GM23338 (cell line): ENCODE measurements around the gene ZBTB2. TPM values are rescaled to one million over a fixed set of nuclear protein-coding genes. Genes with fewer than 3 reads are reported as not detected.

ENCODE experiments used
- ATAC-seq: fragments of 200-7000 bp; cut with Tn5 transposase; 3 replicates; pipeline ENCODE4 v1.9.1; 2020
- DNase-seq: peaks from one replicate; pipeline ENCODE4 v3.0.0-alpha.2; 2015; ENCODE audit warnings: low spot score
- H2AFZ ChIP-seq: fragments of 200-600 bp; sonication (generic); 2 replicates; pipeline ENCODE4 v1.8.0; 2016; ENCODE audit warnings: antibody characterized with exemption, mild to moderate bottlenecking, moderate library complexity
- H3F3A ChIP-seq: fragments of 200-600 bp; sonication (generic); replicated peaks from 2 replicates; pipeline ENCODE4 v1.8.0; 2017; ENCODE audit warnings: antibody characterized with exemption, mixed run types, low read depth
- H3K27ac ChIP-seq: fragments of 200-600 bp; sonication (generic); 2 replicates; pipeline ENCODE4 v1.6.1; 2016; ENCODE audit warnings: low read depth
- H3K27me3 ChIP-seq: fragments of 200-600 bp; sonication (generic); 2 replicates; pipeline ENCODE4 v1.8.0; 2016; ENCODE audit warnings: mild to moderate bottlenecking, mixed run types, moderate library complexity; ENCODE audit not compliant: insufficient read depth
- H3K36me3 ChIP-seq: fragments of 200-600 bp; sonication (generic); 2 replicates; pipeline ENCODE4 v1.8.0; 2016; ENCODE audit warnings: mild to moderate bottlenecking; ENCODE audit not compliant: insufficient read depth
- H3K4me1 ChIP-seq: fragments of 200-600 bp; sonication (generic); 2 replicates; pipeline ENCODE4 v1.8.0; 2016; ENCODE audit warnings: mild to moderate bottlenecking, moderate library complexity; ENCODE audit not compliant: insufficient read depth
- H3K4me2 ChIP-seq: fragments of 200-600 bp; sonication (generic); 2 replicates; pipeline ENCODE4 v1.7.1; 2017; ENCODE audit warnings: mixed run types
- H3K4me3 ChIP-seq: fragments of 200-600 bp; sonication (generic); 2 replicates; pipeline ENCODE4 v1.6.1; 2016; ENCODE audit warnings: mixed run types
- H3K79me2 ChIP-seq: fragments of 200-600 bp; sonication (generic); replicated peaks from 2 replicates; pipeline ENCODE4 v1.8.0; 2017; ENCODE audit warnings: mild to moderate bottlenecking; ENCODE audit not compliant: insufficient read depth
- H3K9me2 ChIP-seq: fragments of 200-600 bp; sonication (generic); 2 replicates; pipeline ENCODE4 v1.8.0; 2017; ENCODE audit not compliant: insufficient read depth
- H4K20me1 ChIP-seq: fragments of 200-600 bp; sonication (generic); replicated peaks from 2 replicates; pipeline ENCODE4 v1.8.0; 2017; ENCODE audit warnings: mild to moderate bottlenecking; ENCODE audit not compliant: insufficient read depth
- H3K27ac Mint-ChIP-seq: 2 replicates; pipeline ENCODE4 v1.8.0; 2020; ENCODE audit warnings: inconsistent platforms, mild to moderate bottlenecking, moderate library complexity, mixed read lengths
- H3K27me3 Mint-ChIP-seq: 3 replicates; pipeline ENCODE4 v1.8.0; 2022; ENCODE audit warnings: low read depth, mild to moderate bottlenecking, moderate library complexity, mixed read lengths, inconsistent platforms; ENCODE audit not compliant: insufficient read depth, poor library complexity
- H3K36me3 Mint-ChIP-seq: 3 replicates; pipeline ENCODE4 v1.8.0; 2021; ENCODE audit warnings: low read depth, mild to moderate bottlenecking, inconsistent platforms, moderate library complexity, mixed read lengths
- H3K4me1 Mint-ChIP-seq: 3 replicates; pipeline ENCODE4 v1.8.0; 2020; ENCODE audit warnings: mild to moderate bottlenecking, inconsistent platforms, mixed read lengths
- H3K4me3 Mint-ChIP-seq: 3 replicates; pipeline ENCODE4 v1.8.0; 2021; ENCODE audit warnings: moderate library complexity, mild to moderate bottlenecking, inconsistent platforms, mixed read lengths
- H3K9me3 Mint-ChIP-seq: 3 replicates; pipeline ENCODE4 v1.8.0; 2020; ENCODE audit warnings: moderate library complexity, mild to moderate bottlenecking, inconsistent platforms, mixed read lengths
- CTCF ChIP-seq, 2 experiments: fragments of 200-600 bp in 1 of 2; sonication (generic) in 1 of 2; conservative IDR thresholded peaks; 2 replicates each; pipeline versions ENCODE4 v1.5.1 to v1.6.1; 2016 to 2017; ENCODE audit warnings: antibody characterized with exemption in 2 of 2, low read depth in 2 of 2, mild to moderate bottlenecking in 2 of 2, moderate library complexity in 1 of 2
- ETS1 ChIP-seq: IDR thresholded peaks from 2 replicates; pipeline ENCODE4 v1.6.1; 2016; ENCODE audit warnings: antibody characterized with exemption
- EZH2phosphoT487 ChIP-seq: fragments of 200-600 bp; sonication (generic); IDR thresholded peaks from one replicate; pipeline ENCODE4 v1.8.1; 2018; ENCODE audit warnings: antibody characterized with exemption; ENCODE audit not compliant: unreplicated experiment
- POLR2AphosphoS5 ChIP-seq: IDR thresholded peaks from 2 replicates; pipeline ENCODE4 v1.6.1; 2016; ENCODE audit warnings: antibody characterized with exemption, low read depth
- long read RNA-seq: library from polyadenylated mRNA; unstranded; transcript quantifications from one replicate; pipeline ENCODE4 v2.0.0, GENCODE V29; 2020; ENCODE audit not compliant: unreplicated experiment
- polyA plus RNA-seq: library from polyadenylated mRNA; unstranded; fragments of >200 nt; fragmentation: Nextera tagmentation; extraction: Ambion mirVana; gene quantifications from 2 replicates; pipeline ENCODE4 v1.2.1, GENCODE V29; 2016
- total RNA-seq: library from RNA; depleted of rRNA; stranded (reverse); fragments of >200 nt; shearing (Covaris generic); gene quantifications from 2 replicates; pipeline ENCODE4 v1.2.3, GENCODE V29; 2014; rRNA removed
- TF ChIP-seq, protein P1 (sequence below): fragments of 250-450 bp; sonication (Bioruptor Pico); IDR thresholded peaks from 2 replicates; pipeline ENCODE4 v1.5.0; 2020; ENCODE audit warnings: mild to moderate bottlenecking, moderate library complexity

Gene ZBTB2
- total RNA-seq, result 20.6 and 21.9 TPM in 2 replicates
- polyA plus RNA-seq, result 10.7 and 11.4 TPM in 2 replicates
- long read RNA-seq, transcript ZBTB2-201 (3 exons, 3,090 nt), result major isoform, 6 of 7 reads
- long read RNA-seq, partial matches to known transcripts, result 0 of 7 reads
- long read RNA-seq, other reads (novel, unspliced or antisense), result 1 of 7 reads

GRCh38 chr6:151391471-151392413 lies at the start of gene ZBTB2:
Gene ZBTB2, minus strand, starts transcription at chr6:151391559. Its CDS starts 17,922 bp downstream, at chr6:151373637.
- H3K4me1 Mint-ChIP-seq, result peaks cover 27% of the 10 kb centered on the region
- no peak for TF ChIP-seq EZH2phosphoT487
- TF ChIP-seq ETS1, result no peak
- TF ChIP-seq CTCF (conservative IDR thresholded peaks at IDR 0.05; ENCODE audit: low read depth in 2 of 2), result no peak
- peak; percentile 75 for TF ChIP-seq POLR2AphosphoS5
- no peaks in the 10 kb centered on the region; the same call in 2 of the 3 replicates for H3K9me3 Mint-ChIP-seq
- Histone ChIP-seq H3K27me3 (no peaks in the 10 kb centered on the region), H4K20me1 (peaks cover 27% of the 10 kb centered on the region), H3K4me1 (peaks cover 23% of the 10 kb centered on the region), H3K4me3 (peak within 1 kb of the TSS; percentile 91), H3F3A (peaks cover 11% of the 10 kb centered on the region), H3K27ac (peak within 1 kb of the TSS; percentile 99), H3K9me2 (peaks cover 3% of the 10 kb centered on the region; the same call in 1 of the 2 replicates), H3K4me2 (peak within 1 kb of the TSS; percentile 91), H2AFZ (no peak within 1 kb of the TSS), H3K36me3 (no peaks in the 10 kb centered on the region), H3K79me2 (peaks cover 76% of the 10 kb centered on the region)
- ATAC-seq, result peak; percentile 25
- H3K36me3 Mint-ChIP-seq, result peaks cover 43% of the 10 kb centered on the region
- peak within 1 kb of the TSS; percentile 98 for H3K27ac Mint-ChIP-seq
- peaks cover 11% of the 10 kb centered on the region for H3K27me3 Mint-ChIP-seq
- H3K4me3 Mint-ChIP-seq, result peak within 1 kb of the TSS; percentile 97
- peak; percentile 87 for DNase-seq

DNA sequence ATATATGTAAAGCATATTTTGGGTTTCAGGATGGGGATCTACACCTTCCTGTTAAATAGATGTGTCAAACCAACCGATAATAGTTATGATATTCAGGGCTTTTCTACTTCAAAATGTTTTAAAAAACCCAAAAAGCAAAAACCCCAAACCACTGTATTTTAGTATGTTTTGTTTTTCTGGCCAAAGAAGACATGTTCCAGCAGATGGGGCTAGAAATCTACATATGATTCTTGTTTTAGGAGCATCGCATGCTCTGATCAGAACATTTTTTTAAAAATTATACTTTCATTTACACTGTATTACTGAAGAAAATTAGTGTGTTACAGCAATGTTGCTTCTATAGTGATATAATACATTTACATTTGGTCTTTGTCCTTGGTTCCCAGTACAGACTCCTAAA lies 49.6 kb upstream of the ZBTB2 start:
- Histone ChIP-seq H3F3A (no peaks in the 10 kb centered on the region), H3K36me3 (peaks cover 13% of the 10 kb centered on the region), H3K4me2 (no peak overlapping the region), H3K27me3 (no peaks in the 10 kb centered on the region), H3K9me2 (no peaks in the 10 kb centered on the region), H3K79me2 (peaks cover 96% of the 10 kb centered on the region), H4K20me1 (peaks cover 30% of the 10 kb centered on the region), H3K4me3 (no peak overlapping the region), H3K27ac (no peak overlapping the region), H2AFZ (no peak overlapping the region), H3K4me1 (no peaks in the 10 kb centered on the region)
- ATAC-seq, result no peak
- no peak for DNase-seq
- H3K9me3 Mint-ChIP-seq, result no peaks in the 10 kb centered on the region
- H3K27ac Mint-ChIP-seq, result no peak overlapping the region
- no peaks in the 10 kb centered on the region for H3K4me1 Mint-ChIP-seq
- H3K4me3 Mint-ChIP-seq, result no peak overlapping the region
- H3K27me3 Mint-ChIP-seq, result no peaks in the 10 kb centered on the region
- peaks cover 20% of the 10 kb centered on the region; the same call in 2 of the 3 replicates for H3K36me3 Mint-ChIP-seq
- TF ChIP-seq, protein P1, sequence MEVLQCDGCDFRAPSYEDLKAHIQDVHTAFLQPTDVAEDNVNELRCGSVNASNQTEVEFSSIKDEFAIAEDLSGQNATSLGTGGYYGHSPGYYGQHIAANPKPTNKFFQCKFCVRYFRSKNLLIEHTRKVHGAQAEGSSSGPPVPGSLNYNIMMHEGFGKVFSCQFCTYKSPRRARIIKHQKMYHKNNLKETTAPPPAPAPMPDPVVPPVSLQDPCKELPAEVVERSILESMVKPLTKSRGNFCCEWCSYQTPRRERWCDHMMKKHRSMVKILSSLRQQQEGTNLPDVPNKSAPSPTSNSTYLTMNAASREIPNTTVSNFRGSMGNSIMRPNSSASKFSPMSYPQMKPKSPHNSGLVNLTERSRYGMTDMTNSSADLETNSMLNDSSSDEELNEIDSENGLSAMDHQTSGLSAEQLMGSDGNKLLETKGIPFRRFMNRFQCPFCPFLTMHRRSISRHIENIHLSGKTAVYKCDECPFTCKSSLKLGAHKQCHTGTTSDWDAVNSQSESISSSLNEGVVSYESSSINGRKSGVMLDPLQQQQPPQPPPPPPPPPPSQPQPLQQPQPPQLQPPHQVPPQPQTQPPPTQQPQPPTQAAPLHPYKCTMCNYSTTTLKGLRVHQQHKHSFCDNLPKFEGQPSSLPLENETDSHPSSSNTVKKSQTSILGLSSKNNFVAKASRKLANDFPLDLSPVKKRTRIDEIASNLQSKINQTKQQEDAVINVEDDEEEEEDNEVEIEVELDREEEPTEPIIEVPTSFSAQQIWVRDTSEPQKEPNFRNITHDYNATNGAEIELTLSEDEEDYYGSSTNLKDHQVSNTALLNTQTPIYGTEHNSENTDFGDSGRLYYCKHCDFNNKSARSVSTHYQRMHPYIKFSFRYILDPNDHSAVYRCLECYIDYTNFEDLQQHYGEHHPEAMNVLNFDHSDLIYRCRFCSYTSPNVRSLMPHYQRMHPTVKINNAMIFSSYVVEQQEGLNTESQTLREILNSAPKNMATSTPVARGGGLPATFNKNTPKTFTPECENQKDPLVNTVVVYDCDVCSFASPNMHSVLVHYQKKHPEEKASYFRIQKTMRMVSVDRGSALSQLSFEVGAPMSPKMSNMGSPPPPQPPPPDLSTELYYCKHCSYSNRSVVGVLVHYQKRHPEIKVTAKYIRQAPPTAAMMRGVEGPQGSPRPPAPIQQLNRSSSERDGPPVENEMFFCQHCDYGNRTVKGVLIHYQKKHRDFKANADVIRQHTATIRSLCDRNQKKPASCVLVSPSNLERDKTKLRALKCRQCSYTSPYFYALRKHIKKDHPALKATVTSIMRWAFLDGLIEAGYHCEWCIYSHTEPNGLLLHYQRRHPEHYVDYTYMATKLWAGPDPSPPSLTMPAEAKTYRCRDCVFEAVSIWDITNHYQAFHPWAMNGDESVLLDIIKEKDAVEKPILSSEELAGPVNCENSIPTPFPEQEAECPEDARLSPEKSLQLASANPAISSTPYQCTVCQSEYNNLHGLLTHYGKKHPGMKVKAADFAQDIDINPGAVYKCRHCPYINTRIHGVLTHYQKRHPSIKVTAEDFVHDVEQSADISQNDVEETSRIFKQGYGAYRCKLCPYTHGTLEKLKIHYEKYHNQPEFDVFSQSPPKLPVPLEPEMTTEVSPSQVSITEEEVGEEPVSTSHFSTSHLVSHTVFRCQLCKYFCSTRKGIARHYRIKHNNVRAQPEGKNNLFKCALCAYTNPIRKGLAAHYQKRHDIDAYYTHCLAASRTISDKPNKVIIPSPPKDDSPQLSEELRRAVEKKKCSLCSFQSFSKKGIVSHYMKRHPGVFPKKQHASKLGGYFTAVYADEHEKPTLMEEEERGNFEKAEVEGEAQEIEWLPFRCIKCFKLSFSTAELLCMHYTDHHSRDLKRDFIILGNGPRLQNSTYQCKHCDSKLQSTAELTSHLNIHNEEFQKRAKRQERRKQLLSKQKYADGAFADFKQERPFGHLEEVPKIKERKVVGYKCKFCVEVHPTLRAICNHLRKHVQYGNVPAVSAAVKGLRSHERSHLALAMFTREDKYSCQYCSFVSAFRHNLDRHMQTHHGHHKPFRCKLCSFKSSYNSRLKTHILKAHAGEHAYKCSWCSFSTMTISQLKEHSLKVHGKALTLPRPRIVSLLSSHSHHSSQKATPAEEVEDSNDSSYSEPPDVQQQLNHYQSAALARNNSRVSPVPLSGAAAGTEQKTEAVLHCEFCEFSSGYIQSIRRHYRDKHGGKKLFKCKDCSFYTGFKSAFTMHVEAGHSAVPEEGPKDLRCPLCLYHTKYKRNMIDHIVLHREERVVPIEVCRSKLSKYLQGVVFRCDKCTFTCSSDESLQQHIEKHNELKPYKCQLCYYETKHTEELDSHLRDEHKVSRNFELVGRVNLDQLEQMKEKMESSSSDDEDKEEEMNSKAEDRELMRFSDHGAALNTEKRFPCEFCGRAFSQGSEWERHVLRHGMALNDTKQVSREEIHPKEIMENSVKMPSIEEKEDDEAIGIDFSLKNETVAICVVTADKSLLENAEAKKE (CRISPR knock-in tag), result no peak
- TF ChIP-seq ETS1, result no peak
